Brain microvascular endothelial cell (primary cell): ENCODE results near the gene MTAP.

Experiments
- DNase-seq: peaks from one replicate; pipeline ENCODE4 v3.0.0-alpha.2; 2020
- H3K27ac ChIP-seq: fragments of 250-450 bp; sonication (Bioruptor Pico); 2 replicates; pipeline ENCODE4 v1.5.1; 2020; ENCODE audit warnings: mild to moderate bottlenecking, moderate library complexity
- H3K27me3 ChIP-seq: fragments of 250-450 bp; sonication (Bioruptor Pico); replicated peaks from 2 replicates; pipeline ENCODE4 v1.5.1; 2020; ENCODE audit warnings: mild to moderate bottlenecking
- H3K36me3 ChIP-seq: fragments of 250-450 bp; sonication (Bioruptor Pico); replicated peaks from 2 replicates; pipeline ENCODE4 v1.5.1; 2020; ENCODE audit warnings: mild to moderate bottlenecking
- H3K4me3 ChIP-seq: 2 replicates; pipeline ENCODE4 v1.5.1; 2011; ENCODE audit warnings: low read depth, mild to moderate bottlenecking, control low read depth, low read length, moderate library complexity
- CTCF ChIP-seq: IDR thresholded peaks from 2 replicates; pipeline ENCODE4 v1.5.1; 2011; ENCODE audit warnings: low read depth, mild to moderate bottlenecking, moderate library complexity, low read length, control low read depth, inconsistent platforms; ENCODE audit errors: missing control alignments
- in situ Hi-C: cut with HindIII; loops from 2 replicates; pipeline ENCODE4 v1.10.0; 2017; ENCODE audit warnings: low sequenced_read_pairs, low pct_ligation_motif_present

MTAP gene

GRCh38 chr9:21933865-21934264, 131.4 kb downstream of the MTAP start:
- no peaks in the 10 kb centered on the region for H3K36me3 ChIP-seq
- no peak overlapping the region for H3K4me3 ChIP-seq
- no peak overlapping the region for H3K27ac ChIP-seq
- TF ChIP-seq CTCF, result no peak
- in situ Hi-C loops, result no loop called here
- DNase-seq, result peak; percentile 15
- no peaks in the 10 kb centered on the region for H3K27me3 ChIP-seq

GRCh38 chr9:21935631-21936030, 133.2 kb downstream of the MTAP start:
- Histone ChIP-seq H3K27me3 (no peaks in the 10 kb centered on the region), H3K36me3 (no peaks in the 10 kb centered on the region), H3K4me3 (no peak overlapping the region), H3K27ac (no peak overlapping the region)
- no peak for TF ChIP-seq CTCF
- DNase-seq, result no peak
- in situ Hi-C loops, result no loop called here

GRCh38 chr9:21936161-21936560, 133.7 kb downstream of the MTAP start:
- TF ChIP-seq CTCF, result no peak
- no peak overlapping the region for H3K4me3 ChIP-seq
- H3K27me3 ChIP-seq, result no peaks in the 10 kb centered on the region
- DNase-seq, result no peak
- no peaks in the 10 kb centered on the region for H3K36me3 ChIP-seq
- in situ Hi-C loops, result no loop called here
- H3K27ac ChIP-seq, result no peak overlapping the region

GRCh38 chr9:21941337-21941995, 139.0 kb downstream of the MTAP start:
- no peak for TF ChIP-seq CTCF
- in situ Hi-C loops, result no loop called here
- Histone ChIP-seq H3K27ac (no peak overlapping the region), H3K27me3 (no peaks in the 10 kb centered on the region), H3K4me3 (no peak overlapping the region), H3K36me3 (no peaks in the 10 kb centered on the region)
- DNase-seq, result no peak

- Histone ChIP-seq H3K4me3 (no peak overlapping the region), H3K27ac (no peak overlapping the region), H3K27me3 (no peaks in the 10 kb centered on the region), H3K36me3 (no peaks in the 10 kb centered on the region)
- in situ Hi-C loops, result no loop called here
- DNase-seq, result no peak
- no peak for TF ChIP-seq CTCF
Measured at GRCh38 chr9:21943464-21943863, 141.0 kb downstream of the MTAP start.

GRCh38 chr9:21945606-21946005, 143.2 kb downstream of the MTAP start:
- TF ChIP-seq CTCF, result no peak
- Histone ChIP-seq H3K27ac (no peak overlapping the region), H3K4me3 (no peak overlapping the region), H3K27me3 (no peaks in the 10 kb centered on the region), H3K36me3 (no peaks in the 10 kb centered on the region)
- no peak for DNase-seq
- in situ Hi-C loops, result no loop called here
